Astrocyte of the spinal cord (primary cell): ENCODE measurements around the gene PML.

Experiments
- DNase-seq: peaks from one replicate; pipeline ENCODE4 v3.0.0; 2011; ENCODE audit warnings: low read depth, low spot score
- H3K4me3 ChIP-seq: 2 replicates; pipeline ENCODE4 v1.5.1; 2011; ENCODE audit warnings: low read depth, mild to moderate bottlenecking, low read length, moderate library complexity
- in situ Hi-C: cut with HindIII; loops from 2 replicates; pipeline ENCODE4 v1.10.0; 2017; ENCODE audit warnings: low sequenced_read_pairs
- TF ChIP-seq, protein P1 (sequence below): IDR thresholded peaks from 2 replicates; pipeline ENCODE4 v1.5.1; 2012; ENCODE audit warnings: low read depth, mild to moderate bottlenecking, low read length, inconsistent platforms

PML gene

DNA sequence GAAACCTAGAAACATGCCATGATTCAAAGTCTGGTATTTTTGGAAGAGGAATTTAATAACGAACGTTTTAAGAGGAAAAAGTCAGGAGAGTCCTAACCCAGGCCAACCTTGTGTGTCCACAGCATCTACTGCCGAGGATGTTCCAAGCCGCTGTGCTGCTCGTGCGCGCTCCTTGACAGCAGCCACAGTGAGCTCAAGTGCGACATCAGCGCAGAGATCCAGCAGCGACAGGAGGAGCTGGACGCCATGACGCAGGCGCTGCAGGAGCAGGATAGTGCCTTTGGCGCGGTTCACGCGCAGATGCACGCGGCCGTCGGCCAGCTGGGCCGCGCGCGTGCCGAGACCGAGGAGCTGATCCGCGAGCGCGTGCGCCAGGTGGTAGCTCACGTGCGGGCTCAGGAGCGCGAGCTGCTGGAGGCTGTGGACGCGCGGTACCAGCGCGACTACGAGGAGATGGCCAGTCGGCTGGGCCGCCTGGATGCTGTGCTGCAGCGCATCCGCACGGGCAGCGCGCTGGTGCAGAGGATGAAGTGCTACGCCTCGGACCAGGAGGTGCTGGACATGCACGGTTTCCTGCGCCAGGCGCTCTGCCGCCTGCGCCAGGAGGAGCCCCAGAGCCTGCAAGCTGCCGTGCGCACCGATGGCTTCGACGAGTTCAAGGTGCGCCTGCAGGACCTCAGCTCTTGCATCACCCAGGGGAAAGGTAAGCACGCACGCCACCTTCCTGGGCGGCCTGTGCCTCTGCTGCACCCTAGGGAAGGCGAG is 28.4 kb downstream of the PML start:
- in situ Hi-C loops = no loop called here
- no peak overlapping the region for H3K4me3 ChIP-seq
- no peak for DNase-seq
- TF ChIP-seq, protein P1, sequence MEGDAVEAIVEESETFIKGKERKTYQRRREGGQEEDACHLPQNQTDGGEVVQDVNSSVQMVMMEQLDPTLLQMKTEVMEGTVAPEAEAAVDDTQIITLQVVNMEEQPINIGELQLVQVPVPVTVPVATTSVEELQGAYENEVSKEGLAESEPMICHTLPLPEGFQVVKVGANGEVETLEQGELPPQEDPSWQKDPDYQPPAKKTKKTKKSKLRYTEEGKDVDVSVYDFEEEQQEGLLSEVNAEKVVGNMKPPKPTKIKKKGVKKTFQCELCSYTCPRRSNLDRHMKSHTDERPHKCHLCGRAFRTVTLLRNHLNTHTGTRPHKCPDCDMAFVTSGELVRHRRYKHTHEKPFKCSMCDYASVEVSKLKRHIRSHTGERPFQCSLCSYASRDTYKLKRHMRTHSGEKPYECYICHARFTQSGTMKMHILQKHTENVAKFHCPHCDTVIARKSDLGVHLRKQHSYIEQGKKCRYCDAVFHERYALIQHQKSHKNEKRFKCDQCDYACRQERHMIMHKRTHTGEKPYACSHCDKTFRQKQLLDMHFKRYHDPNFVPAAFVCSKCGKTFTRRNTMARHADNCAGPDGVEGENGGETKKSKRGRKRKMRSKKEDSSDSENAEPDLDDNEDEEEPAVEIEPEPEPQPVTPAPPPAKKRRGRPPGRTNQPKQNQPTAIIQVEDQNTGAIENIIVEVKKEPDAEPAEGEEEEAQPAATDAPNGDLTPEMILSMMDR = no peak

DNA sequence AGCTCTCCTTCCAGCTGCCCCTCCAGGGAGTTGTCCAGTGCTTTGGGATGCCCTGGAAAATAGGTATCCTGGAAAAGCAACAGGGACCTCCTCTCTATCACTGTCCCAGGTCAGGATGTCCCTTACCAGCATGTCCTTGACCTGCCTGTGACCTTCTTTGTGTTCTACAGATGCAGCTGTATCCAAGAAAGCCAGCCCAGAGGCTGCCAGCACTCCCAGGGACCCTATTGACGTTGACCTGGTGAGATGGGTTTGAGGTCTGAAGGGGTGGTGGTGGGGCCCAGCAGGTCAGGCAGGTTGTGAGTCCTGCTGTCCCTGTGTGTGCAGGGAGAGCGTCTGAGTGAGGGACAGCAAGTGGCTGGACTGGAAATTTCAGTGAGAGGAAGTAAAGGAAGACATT is 30.2 kb downstream of the PML start:
- H3K4me3 ChIP-seq = no peak overlapping the region
- DNase-seq = no peak
- in situ Hi-C loops = no loop called here
- TF ChIP-seq, protein P1 = no peak

DNA sequence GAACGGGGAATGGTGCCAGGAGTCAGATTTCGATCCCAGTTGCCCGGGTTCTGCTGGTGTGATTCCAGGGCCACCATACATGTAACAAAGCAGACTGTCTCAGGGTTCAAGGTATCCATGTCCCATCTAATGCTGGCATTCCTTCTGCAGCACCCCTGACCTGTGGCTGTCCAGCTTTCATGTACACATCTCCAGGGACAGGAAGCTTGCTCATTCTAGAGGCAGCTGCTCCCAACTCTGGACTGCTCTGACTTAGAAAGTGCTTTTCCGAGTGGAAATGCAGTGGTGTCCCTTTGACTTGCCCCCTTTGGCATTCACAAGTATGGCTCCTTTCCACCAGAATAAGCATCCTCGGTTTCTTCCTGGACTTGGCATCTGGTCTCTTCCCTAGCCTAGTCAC is 30.9 kb downstream of the PML start:
- no peak for DNase-seq
- TF ChIP-seq, protein P1 = no peak
- in situ Hi-C loops = no loop called here
- H3K4me3 ChIP-seq = no peak overlapping the region

DNA sequence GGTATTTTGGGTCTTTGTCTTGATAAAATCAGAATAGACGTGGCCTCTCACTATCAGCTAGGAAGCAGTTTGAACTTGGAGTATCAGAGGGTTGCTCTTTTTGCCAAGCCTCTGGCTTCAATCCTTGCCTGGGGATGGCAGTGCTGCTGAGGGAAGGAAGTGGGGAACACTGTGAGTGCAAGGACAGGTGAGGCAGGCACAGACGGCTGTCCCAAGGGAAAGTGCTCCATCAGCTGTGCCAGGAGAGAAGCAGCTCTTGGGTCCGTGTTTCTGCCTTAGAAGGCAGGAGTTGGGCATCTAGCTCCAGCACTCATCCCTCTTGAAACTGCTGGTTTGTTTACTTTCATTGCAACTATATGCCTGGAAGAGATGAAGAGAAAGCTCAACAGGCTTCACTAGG is 33.2 kb downstream of the PML start:
- in situ Hi-C loops = no loop called here
- no peak for DNase-seq
- H3K4me3 ChIP-seq = no peak overlapping the region
- TF ChIP-seq, protein P1 = no peak

DNA sequence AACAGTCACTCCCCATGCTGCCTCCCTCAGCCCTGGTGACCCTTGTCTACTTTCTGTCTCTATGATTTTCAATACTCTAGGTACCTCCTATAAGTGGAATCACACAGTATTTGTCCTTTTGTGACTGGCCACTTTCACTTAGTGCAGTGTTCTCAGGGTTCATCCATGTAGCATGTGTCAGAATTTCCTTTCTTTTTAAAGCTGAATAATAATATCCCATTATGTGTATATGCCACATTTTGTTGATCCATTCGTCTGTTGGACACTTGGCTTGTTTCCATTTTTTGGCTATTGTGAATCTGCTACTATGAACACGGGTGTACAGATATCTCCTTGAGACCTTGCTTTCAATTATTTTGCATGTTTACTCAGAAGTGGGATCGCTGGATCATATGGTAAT is 34.1 kb downstream of the PML start:
- H3K4me3 ChIP-seq = no peak overlapping the region
- in situ Hi-C loops = no loop called here
- TF ChIP-seq, protein P1 = no peak
- no peak for DNase-seq

DNA sequence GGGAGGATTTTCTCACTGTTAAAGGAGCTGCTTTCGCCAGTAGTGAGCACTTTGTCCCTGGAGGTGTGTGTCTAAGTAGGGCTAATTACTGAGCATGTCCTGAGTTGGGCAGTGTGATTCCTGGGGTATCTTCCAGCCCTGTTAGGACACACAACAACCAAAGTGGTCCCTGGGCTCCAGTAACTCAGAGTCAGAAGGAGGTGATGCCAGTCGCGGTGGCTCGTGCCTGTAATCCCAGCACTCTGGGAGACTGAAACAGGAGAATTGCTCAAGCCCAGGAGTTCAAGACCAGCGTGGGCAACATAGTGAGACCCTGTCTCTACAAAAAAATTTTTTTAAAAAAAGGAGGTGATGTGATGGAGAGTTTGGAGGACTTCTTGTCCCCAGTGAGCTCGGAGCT is 37.5 kb downstream of the PML start:
- TF ChIP-seq, protein P1 = no peak
- DNase-seq = no peak
- no peak overlapping the region for H3K4me3 ChIP-seq
- in situ Hi-C loops = no loop called here
